ENCODE measurements around the gene MRPL2.
A peak's percentile ranks its signal among the peaks of the same experiment; 100 is the strongest.

Gene MRPL2

GRCh38 chr6:43059168-43060033 lies at the start of gene MRPL2, which contains the start of gene KLC4:
TSS of gene MRPL2 (minus strand) at chr6:43059434. CDS start at chr6:43059381, 53 bp downstream.
TSS of gene KLC4 (plus strand) at chr6:43059631. CDS start at chr6:43061336, 1,705 bp downstream.
- peak; percentile 98 for DNase-seq

- DNase-seq = no peak
Measured at GRCh38 chr6:43107344-43108062, 48.3 kb upstream of the MRPL2 start.

GRCh38 chr6:43105538-43106222 lies 46.4 kb upstream of the MRPL2 start:
- DNase-seq = no peak

- no peak for DNase-seq
Measured at GRCh38 chr6:43103253-43103876, 44.1 kb upstream of the MRPL2 start.

GRCh38 chr6:43101497-43101896 lies 42.3 kb upstream of the MRPL2 start:
- DNase-seq = no peak

- DNase-seq = no peak
Measured at GRCh38 chr6:43097502-43097901, 38.3 kb upstream of the MRPL2 start.

- no peak for DNase-seq
Measured at GRCh38 chr6:43097098-43097489, 37.9 kb upstream of the MRPL2 start.

GRCh38 chr6:43096451-43097097 lies 37.3 kb upstream of the MRPL2 start:
- DNase-seq = no peak

- no peak for DNase-seq
Measured at GRCh38 chr6:43095939-43096338, 36.7 kb upstream of the MRPL2 start.

GRCh38 chr6:43093436-43094289 lies 34.4 kb upstream of the MRPL2 start:
- DNase-seq = no peak

GRCh38 chr6:43092635-43093034 lies 33.4 kb upstream of the MRPL2 start:
- no peak for DNase-seq

GRCh38 chr6:43091436-43091991 lies 32.3 kb upstream of the MRPL2 start:
- no peak for DNase-seq

- DNase-seq = no peak
Measured at GRCh38 chr6:43091020-43091419, 31.8 kb upstream of the MRPL2 start.

GRCh38 chr6:43090559-43090956 lies 31.3 kb upstream of the MRPL2 start:
- DNase-seq = no peak

- no peak for DNase-seq
Measured at GRCh38 chr6:43089874-43090558, 30.8 kb upstream of the MRPL2 start.

- DNase-seq = no peak
Measured at GRCh38 chr6:43089467-43089866, 30.2 kb upstream of the MRPL2 start.

- DNase-seq = no peak
Measured at GRCh38 chr6:43088654-43089056, 29.4 kb upstream of the MRPL2 start.

GRCh38 chr6:43086022-43086658 lies 26.9 kb upstream of the MRPL2 start:
- no peak for DNase-seq

GRCh38 chr6:43082806-43083655 lies 23.8 kb upstream of the MRPL2 start:
- DNase-seq = no peak

Data from stimulated activated CD4-positive, alpha-beta T cell treated with anti-CD3 and anti-CD28 coated beads, Interleukin-1b, Interleukin-23, amount 100 ng/mL, for 48 hours (primary cell).